Neural progenitor cell (in vitro differentiated cells): ENCODE results near the gene KRTAP10-9.

Experiments used
- EZH2phosphoT487 ChIP-seq: fragments of 200-600 bp; sonication (generic); IDR thresholded peaks from 2 replicates; pipeline ENCODE4 v1.6.1; 2017; ENCODE audit warnings: antibody characterized with exemption
- TF ChIP-seq, protein P1 (sequence below): fragments of 200-600 bp; sonication (generic); IDR thresholded peaks from 2 replicates; pipeline ENCODE4 v1.5.1; 2017; ENCODE audit warnings: antibody characterized with exemption, mild to moderate bottlenecking

DNA sequence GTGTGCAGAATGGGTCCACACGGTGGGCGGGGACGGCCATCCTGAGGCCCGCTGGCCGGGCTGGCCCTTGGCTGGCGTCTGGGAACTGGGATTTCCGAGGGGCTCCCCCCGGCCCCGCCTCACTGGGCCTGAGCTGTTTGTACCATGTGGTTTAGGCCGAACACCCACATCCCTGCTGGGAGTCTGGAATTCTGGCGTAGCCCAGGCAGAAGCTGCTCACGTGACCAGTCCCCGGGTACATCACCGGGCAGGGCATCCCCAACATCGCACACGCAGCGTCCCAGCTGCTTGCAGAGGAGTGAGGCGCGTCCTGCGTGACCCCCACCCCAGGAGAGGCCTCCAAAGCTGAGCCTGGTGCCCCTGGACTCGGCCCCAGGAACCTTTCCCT, 24.4 kb upstream of the KRTAP10-9 start:
- TF ChIP-seq, protein P1, sequence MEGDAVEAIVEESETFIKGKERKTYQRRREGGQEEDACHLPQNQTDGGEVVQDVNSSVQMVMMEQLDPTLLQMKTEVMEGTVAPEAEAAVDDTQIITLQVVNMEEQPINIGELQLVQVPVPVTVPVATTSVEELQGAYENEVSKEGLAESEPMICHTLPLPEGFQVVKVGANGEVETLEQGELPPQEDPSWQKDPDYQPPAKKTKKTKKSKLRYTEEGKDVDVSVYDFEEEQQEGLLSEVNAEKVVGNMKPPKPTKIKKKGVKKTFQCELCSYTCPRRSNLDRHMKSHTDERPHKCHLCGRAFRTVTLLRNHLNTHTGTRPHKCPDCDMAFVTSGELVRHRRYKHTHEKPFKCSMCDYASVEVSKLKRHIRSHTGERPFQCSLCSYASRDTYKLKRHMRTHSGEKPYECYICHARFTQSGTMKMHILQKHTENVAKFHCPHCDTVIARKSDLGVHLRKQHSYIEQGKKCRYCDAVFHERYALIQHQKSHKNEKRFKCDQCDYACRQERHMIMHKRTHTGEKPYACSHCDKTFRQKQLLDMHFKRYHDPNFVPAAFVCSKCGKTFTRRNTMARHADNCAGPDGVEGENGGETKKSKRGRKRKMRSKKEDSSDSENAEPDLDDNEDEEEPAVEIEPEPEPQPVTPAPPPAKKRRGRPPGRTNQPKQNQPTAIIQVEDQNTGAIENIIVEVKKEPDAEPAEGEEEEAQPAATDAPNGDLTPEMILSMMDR: no peak
- TF ChIP-seq EZH2phosphoT487: no peak
